ENCODE data around the gene PRR23B. TPM values are rescaled to one million over a fixed set of nuclear protein-coding genes. Genes with fewer than 3 reads are reported as not detected.

The PRR23B gene
- total and polyA plus RNA-seq, 2 experiments from 2014 or later, result not detected

GRCh38 chr3:138974462-138974861 is 46.3 kb downstream of the PRR23B start:
- Histone ChIP-seq H3K27me3 (ENCODE audit: insufficient read depth) (no peaks in the 10 kb centered on the region), H3K9me2 (ENCODE audit: insufficient read depth) (no peaks in the 10 kb centered on the region), H2AFZ (no peak overlapping the region), H3K4me2 (no peak overlapping the region), H3K36me3 (ENCODE audit: insufficient read depth) (no peaks in the 10 kb centered on the region), H3K4me3 (no peak overlapping the region), H3K27ac (ENCODE audit: low read depth) (no peak overlapping the region), H3K4me1 (ENCODE audit: insufficient read depth) (no peaks in the 10 kb centered on the region), H3F3A (replicated peaks; ENCODE audit: low read depth) (no peaks in the 10 kb centered on the region), H4K20me1 (replicated peaks; ENCODE audit: insufficient read depth) (no peaks in the 10 kb centered on the region), H3K79me2 (replicated peaks; ENCODE audit: insufficient read depth) (no peaks in the 10 kb centered on the region)
- ATAC-seq, result no peak
- Mint-ChIP-seq H3K27ac (no peak overlapping the region), H3K4me1 (no peaks in the 10 kb centered on the region), H3K27me3 (ENCODE audit: insufficient read depth, low read depth, poor library complexity) (peaks cover 5% of the 10 kb centered on the region), H3K4me3 (no peak overlapping the region), H3K36me3 (ENCODE audit: low read depth) (no peaks in the 10 kb centered on the region; the same call in 2 of the 3 replicates), H3K9me3 (no peaks in the 10 kb centered on the region; the same call in 2 of the 3 replicates)
- no peak for DNase-seq (ENCODE audit: low spot score)
- TF ChIP-seq CREB1 (CRISPR knock-in tag; IDR thresholded peaks at IDR 0.05; ENCODE audit: low read depth) (no peak), CTCF (conservative IDR thresholded peaks at IDR 0.05; ENCODE audit: low read depth in 2 of 2) (no peak), ETS1 (IDR thresholded peaks at IDR 0.05) (no peak), JUNB (IDR thresholded peaks at IDR 0.05; ENCODE audit: unreplicated experiment) (no peak), NANOG (IDR thresholded peaks at IDR 0.05; ENCODE audit: borderline replicate concordance) (no peak), EZH2 (IDR thresholded peaks at IDR 0.05; ENCODE audit: low read depth, unreplicated experiment) (no peak), STAT1 (IDR thresholded peaks at IDR 0.05; ENCODE audit: unreplicated experiment) (no peak), ZNF462 (CRISPR knock-in tag; IDR thresholded peaks at IDR 0.05) (no peak), ZNF114 (CRISPR knock-in tag; IDR thresholded peaks at IDR 0.05) (no peak)
